Small intestine (tissue), 7 donors: Measurements from ENCODE around the gene M1AP. TPM values are rescaled to one million over a fixed set of nuclear protein-coding genes. Genes with fewer than 3 reads are reported as not detected.

Source experiments
- DNase-seq, 2 donors: peaks; one replicate each; pipeline versions ENCODE4 v3.0.0 to v3.0.0-alpha.2; 2013
- FAIRE-seq: peaks from 2 replicates; lab custom pipeline; 2012; peaks lifted over from hg19 to GRCh38; lab: Jason Lieb, UNC
- H3K27ac ChIP-seq, 3 donors: one replicate each; pipeline ENCODE4 v1.5.1; 2013; ENCODE audit warnings: low read length in 2 of 3, mild to moderate bottlenecking in 2 of 3, control low read depth in 1 of 3, inconsistent platforms in 1 of 3, low read depth in 1 of 3, moderate library complexity in 1 of 3
- H3K27me3 ChIP-seq, 3 donors: one replicate each; pipeline ENCODE4 v1.6.1; 2013; ENCODE audit warnings: low read length in 3 of 3, inconsistent platforms in 1 of 3; ENCODE audit not compliant: control insufficient read depth in 3 of 3, insufficient read depth in 3 of 3
- H3K36me3 ChIP-seq, 3 donors: one replicate each; pipeline ENCODE4 v1.6.1; 2013; ENCODE audit warnings: low read length in 3 of 3, inconsistent platforms in 1 of 3, low read depth in 1 of 3, mild to moderate bottlenecking in 1 of 3, moderate library complexity in 1 of 3; ENCODE audit not compliant: control insufficient read depth in 3 of 3, insufficient read depth in 2 of 3
- H3K4me1 ChIP-seq, 3 donors: one replicate each; pipeline ENCODE4 v1.6.1; 2013; ENCODE audit warnings: low read length in 2 of 3, inconsistent platforms in 1 of 3, low read depth in 1 of 3, mild to moderate bottlenecking in 1 of 3, moderate library complexity in 1 of 3; ENCODE audit not compliant: control insufficient read depth in 3 of 3, insufficient read depth in 2 of 3
- H3K4me3 ChIP-seq, 3 donors: one replicate each; pipeline ENCODE4 v1.5.1; 2013; ENCODE audit warnings: low read length in 3 of 3, control low read depth in 1 of 3, inconsistent platforms in 1 of 3, low read depth in 1 of 3, mild to moderate bottlenecking in 1 of 3, moderate library complexity in 1 of 3
- H3K9me3 ChIP-seq, 2 donors: one replicate each; pipeline ENCODE4 v1.6.1; 2013; ENCODE audit warnings: low read depth in 1 of 2, low read length in 1 of 2; ENCODE audit not compliant: control insufficient read depth in 2 of 2, insufficient read depth in 1 of 2
- WGBS, 3 donors: extraction: QIAGEN DNeasy Blood & Tissue Kit; methylation state at CpG; one replicate each; pipeline ENCODE4 v1.1.7; 2013; 5-methylcytosine and 5-hydroxymethylcytosine counted together
- polyA plus RNA-seq, 4 donors: library from polyadenylated mRNA; stranded (reverse) in 3 of 4; unstranded in 1 of 4; fragments of 200-250 nt in 3 of 4; fragments of 120-200 nt in 1 of 4; gene quantifications; one replicate each; pipeline versions ENCODE4 v1.2.1 to v1.2.3, GENCODE V29; 2013
- donor health status: healthy with polysubstance abuse.
- donor health status: control.
- donor health status: control.
- donor health status: Bipolar disorder and iron deficiency.
- donor health status: healthy.

Gene M1AP
- polyA plus RNA-seq, 4 donors = 0.12 to 0.13 TPM; not detected in 2

GRCh38 chr2:74625658-74626425, 22.3 kb downstream of the M1AP start:
- Histone ChIP-seq H3K4me1 (no peaks in the 10 kb centered on the region), H3K27ac (no peak overlapping the region), H3K4me3 (no peak overlapping the region), H3K36me3 (no peaks in the 10 kb centered on the region), H3K9me3 (no peaks in the 10 kb centered on the region), H3K27me3 (no peaks in the 10 kb centered on the region)
- DNase-seq (no peak), FAIRE-seq (no peak)
- WGBS, 3 donors = 80 to 86% (median 85%) methylated on average over 5 of the region's 5 CpGs

DNA sequence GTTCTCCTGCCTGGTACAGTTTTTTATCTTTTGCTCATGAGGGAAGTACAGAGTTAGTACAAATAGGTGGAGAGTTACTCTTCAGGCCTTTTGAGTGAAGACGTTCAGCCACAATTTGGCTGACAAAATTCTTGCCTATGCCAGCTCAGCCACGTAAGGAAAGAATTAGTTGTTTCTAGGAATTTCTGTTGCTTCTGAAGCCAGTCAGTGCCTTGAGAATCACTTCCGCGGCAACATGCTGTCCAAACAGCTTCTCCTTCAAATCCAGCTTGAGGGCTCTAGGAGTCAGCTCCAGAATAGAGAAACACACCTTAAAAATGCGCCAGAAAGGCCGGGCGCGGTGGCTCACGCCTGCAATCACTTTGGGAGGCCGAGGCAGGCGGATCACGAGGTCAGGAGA, 27.5 kb downstream of the M1AP start:
- 93 to 95% (median 93%) methylated on average over 12 of the region's 12 CpGs for WGBS, 3 donors
- DNase-seq (no peak), FAIRE-seq (no peak)
- H3K4me3 ChIP-seq = no peak overlapping the region
- H3K4me1 ChIP-seq = no peaks in the 10 kb centered on the region
- no peak overlapping the region for H3K27ac ChIP-seq
- H3K27me3 ChIP-seq = peaks cover 0 to 8% (median 0%) of the 10 kb centered on the region in 3 donors
- H3K36me3 ChIP-seq = no peaks in the 10 kb centered on the region
- no peaks in the 10 kb centered on the region for H3K9me3 ChIP-seq

DNA sequence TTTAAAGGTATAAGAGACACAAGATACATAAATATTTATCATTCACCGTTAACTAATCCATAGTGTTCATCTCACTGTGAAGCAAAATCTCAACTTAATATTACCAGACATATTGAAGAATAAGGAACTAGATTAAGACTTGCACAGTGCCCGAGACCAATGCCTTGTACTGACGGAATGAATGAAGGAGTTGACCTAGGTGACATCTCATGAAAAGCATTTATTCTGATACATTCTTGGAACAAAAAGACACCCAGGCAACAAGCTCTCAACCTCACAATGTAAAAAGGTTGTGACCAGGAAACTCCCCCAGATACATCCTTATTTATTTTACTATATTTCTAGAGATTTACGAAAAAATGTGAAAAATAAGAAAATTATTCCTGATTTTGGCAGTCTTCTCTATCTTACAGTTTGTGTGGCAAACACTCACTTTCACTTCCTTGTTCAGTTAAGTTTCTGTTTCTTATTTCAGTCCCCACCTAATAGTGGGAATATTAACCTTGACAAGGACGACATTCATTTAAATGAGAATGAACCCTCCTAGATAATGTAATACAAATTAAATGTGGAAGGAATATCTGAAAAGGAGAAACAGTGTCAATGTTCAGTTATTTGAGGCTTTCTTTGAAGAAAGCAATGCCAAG, 28.4 kb downstream of the M1AP start:
- no peaks in the 10 kb centered on the region for H3K9me3 ChIP-seq
- H3K36me3 ChIP-seq = no peaks in the 10 kb centered on the region
- 64 to 68% (median 67%) methylated on average over 5 of the region's 5 CpGs for WGBS, 3 donors
- FAIRE-seq = no peak
- H3K4me1 ChIP-seq = no peaks in the 10 kb centered on the region
- H3K27me3 ChIP-seq = peaks cover 0 to 14% (median 0%) of the 10 kb centered on the region in 3 donors
- no peak overlapping the region for H3K27ac ChIP-seq
- DNase-seq = no peak
- H3K4me3 ChIP-seq = no peak overlapping the region

- H3K27me3 ChIP-seq = peaks cover 0 to 14% (median 0%) of the 10 kb centered on the region in 3 donors
- FAIRE-seq (no peak), DNase-seq (no peak)
- H3K36me3 ChIP-seq = no peaks in the 10 kb centered on the region
- no peak overlapping the region for H3K4me3 ChIP-seq
- 78 to 89% (median 83%) methylated on average over 6 of the region's 6 CpGs for WGBS, 3 donors
- no peak overlapping the region for H3K27ac ChIP-seq
- no peaks in the 10 kb centered on the region for H3K4me1 ChIP-seq
- no peaks in the 10 kb centered on the region for H3K9me3 ChIP-seq
Observed at GRCh38 chr2:74618410-74619083, 29.6 kb downstream of the M1AP start.

GRCh38 chr2:74617122-74617521, 31.0 kb downstream of the M1AP start:
- Histone ChIP-seq H3K4me3 (no peak overlapping the region), H3K36me3 (no peaks in the 10 kb centered on the region), H3K27ac (no peak overlapping the region), H3K27me3 (peaks cover 0 to 14% (median 0%) of the 10 kb centered on the region in 3 donors), H3K9me3 (no peaks in the 10 kb centered on the region), H3K4me1 (no peaks in the 10 kb centered on the region)
- 82 to 91% (median 86%) methylated on average over 3 of the region's 3 CpGs for WGBS, 3 donors
- FAIRE-seq (no peak), DNase-seq (no peak)

- 61 to 69% (median 65%) methylated on average over 5 of the region's 5 CpGs for WGBS, 3 donors
- Histone ChIP-seq H3K27me3 (peaks cover 0 to 13% (median 2%) of the 10 kb centered on the region in 3 donors), H3K4me3 (no peak overlapping the region), H3K4me1 (no peaks in the 10 kb centered on the region), H3K27ac (no peak overlapping the region), H3K9me3 (no peaks in the 10 kb centered on the region), H3K36me3 (no peaks in the 10 kb centered on the region)
- FAIRE-seq = no peak
- no peak for DNase-seq
Observed at GRCh38 chr2:74606927-74607326, 41.2 kb downstream of the M1AP start.

GRCh38 chr2:74603282-74604000, 44.7 kb downstream of the M1AP start:
- no peaks in the 10 kb centered on the region for H3K9me3 ChIP-seq
- WGBS, 3 donors = 56 to 76% (median 64%) methylated on average over 7 of the region's 7 CpGs
- no peaks in the 10 kb centered on the region for H3K36me3 ChIP-seq
- FAIRE-seq (no peak), DNase-seq (no peak)
- no peak overlapping the region for H3K4me3 ChIP-seq
- no peak overlapping the region for H3K27ac ChIP-seq
- H3K4me1 ChIP-seq = no peaks in the 10 kb centered on the region
- peaks cover 0 to 10% (median 2%) of the 10 kb centered on the region in 3 donors for H3K27me3 ChIP-seq
